A549 (cell line): Measurements from ENCODE around the gene BCO2. TPM values are rescaled to one million over a fixed set of nuclear protein-coding genes. Genes with fewer than 3 reads are reported as not detected.

Experiments used
- ATAC-seq, 2 experiments: fragments of 200-7000 bp in 1 of 2; fragments of >200 bp in 1 of 2; cut with Nextera tagmentation in 1 of 2; cut with Tn5 transposase in 1 of 2; 3 replicates each; pipeline versions ENCODE4 v1.8.0 to v1.9.1; 2018 to 2020; ENCODE audit warnings: mild to moderate bottlenecking in 1 of 2, moderate library complexity in 1 of 2
- CTCF ChIA-PET: fragments of 300-600 bp; sonication (Branson Sonifier 250); formaldehyde crosslinking; extraction: SDS; loops from one replicate; lab custom pipeline; 2021; ENCODE audit warnings: antibody characterized with exemption, inconsistent platforms; lab: Yijun Ruan, JAX
- POLR2A ChIA-PET: fragments of 350-600 bp; formaldehyde crosslinking; extraction: SDS; loops from one replicate; lab custom pipeline; 2021; ENCODE audit warnings: antibody characterized with exemption, inconsistent platforms; lab: Yijun Ruan, JAX
- DNase-seq, 2 experiments: peaks; one replicate each; pipeline versions ENCODE4 v3.0.0 to v3.0.0-alpha.2; 2011 to 2016; ENCODE audit warnings: low read depth in 1 of 2, low spot score in 1 of 2
- FAIRE-seq: peaks from 2 replicates; lab custom pipeline; 2011; peaks lifted over from hg19 to GRCh38; lab: Jason Lieb, UNC
- H3K27ac ChIP-seq, 2 experiments: fragments of >200 bp; sonication (Bioruptor Twin); formaldehyde crosslinking; 3 replicates each; pipeline ENCODE4 v1.5.1; 2016 to 2017
- H3K4me1 ChIP-seq: fragments of >200 bp; sonication (Bioruptor Twin); formaldehyde crosslinking; 3 replicates; pipeline ENCODE4 v1.6.1; 2016
- H3K4me2 ChIP-seq: fragments of >200 bp; sonication (Bioruptor Twin); formaldehyde crosslinking; 3 replicates; pipeline ENCODE4 v1.6.1; 2016
- H3K4me3 ChIP-seq: fragments of >200 bp; sonication (Bioruptor Twin); formaldehyde crosslinking; 3 replicates; pipeline ENCODE4 v1.5.1; 2016
- H3K9me3 ChIP-seq: fragments of >200 bp; sonication (Bioruptor Twin); formaldehyde crosslinking; 3 replicates; pipeline ENCODE4 v1.6.1; 2016
- CBX2 ChIP-seq: fragments of 200-600 bp; sonication (generic); IDR thresholded peaks from 2 replicates; pipeline ENCODE4 v1.6.1; 2016; ENCODE audit warnings: low read depth, mild to moderate bottlenecking, borderline replicate concordance
- CHD2 ChIP-seq: fragments of 150-350 bp; IDR thresholded peaks from 2 replicates; pipeline ENCODE4 v1.6.1; 2014; ENCODE audit warnings: low read length; ENCODE audit not compliant: partially characterized antibody
- EHMT2 ChIP-seq: fragments of 200-600 bp; sonication (generic); IDR thresholded peaks from 2 replicates; pipeline ENCODE4 v1.6.1; 2016; ENCODE audit warnings: antibody characterized with exemption, low read depth, mild to moderate bottlenecking, moderate library complexity
- EP300 ChIP-seq, 2 experiments: fragments of >200 bp; sonication (Bioruptor Twin); formaldehyde crosslinking; IDR thresholded peaks; 2 replicates in 1 of 2; 3 replicates in 1 of 2; pipeline ENCODE4 v1.6.1; 2016 to 2017
- FOXS1 ChIP-seq: fragments of 250-450 bp; sonication (Bioruptor Pico); IDR thresholded peaks from 2 replicates; pipeline ENCODE4 v1.5.0; 2020; ENCODE audit warnings: mild to moderate bottlenecking, moderate library complexity
- GATA3 ChIP-seq: IDR thresholded peaks from 2 replicates; pipeline ENCODE4 v1.6.1; 2012; ENCODE audit warnings: borderline replicate concordance
- HOXA7 ChIP-seq: fragments of 250-450 bp; sonication (Bioruptor Pico); IDR thresholded peaks from 2 replicates; pipeline ENCODE4 v1.5.0; 2020; ENCODE audit warnings: mild to moderate bottlenecking, moderate library complexity
- HOXB13 ChIP-seq: fragments of 250-450 bp; sonication (Bioruptor Pico); IDR thresholded peaks from 2 replicates; pipeline ENCODE4 v1.5.0; 2020; ENCODE audit warnings: low read depth, mild to moderate bottlenecking, moderate library complexity
- JUNB ChIP-seq: fragments of >200 bp; sonication (Bioruptor Twin); formaldehyde crosslinking; IDR thresholded peaks from 2 replicates; pipeline ENCODE4 v1.6.1; 2016
- KDM5A ChIP-seq: fragments of 200-600 bp; sonication (generic); IDR thresholded peaks from 2 replicates; pipeline ENCODE4 v1.6.1; 2016; ENCODE audit warnings: antibody characterized with exemption, mild to moderate bottlenecking
- MAFK ChIP-seq: fragments of 450-650 bp; IDR thresholded peaks from 2 replicates; pipeline ENCODE4 v1.6.1; 2014; ENCODE audit not compliant: partially characterized antibody
- MAZ ChIP-seq: fragments of 150-350 bp; IDR thresholded peaks from 2 replicates; pipeline ENCODE4 v1.6.1; 2014; ENCODE audit warnings: antibody characterized with exemption, low read depth, low read length, borderline replicate concordance
- NR3C1 ChIP-seq: fragments of >200 bp; sonication (Bioruptor Twin); formaldehyde crosslinking; IDR thresholded peaks from 3 replicates; pipeline ENCODE4 v1.6.1; 2017
- RFX5 ChIP-seq: fragments of 450-650 bp; IDR thresholded peaks from 2 replicates; pipeline ENCODE4 v1.7.1; 2014; ENCODE audit warnings: antibody characterized with exemption, mild to moderate bottlenecking, moderate library complexity
- RNF2 ChIP-seq: fragments of 200-600 bp; sonication (generic); IDR thresholded peaks from 2 replicates; pipeline ENCODE4 v1.6.1; 2016; ENCODE audit warnings: low read depth, mild to moderate bottlenecking, antibody characterized with exemption, moderate library complexity, borderline replicate concordance
- TP53 ChIP-seq: fragments of 250-450 bp; sonication (Bioruptor Pico); IDR thresholded peaks from 2 replicates; pipeline ENCODE4 v1.5.0; 2021; ENCODE audit warnings: mild to moderate bottlenecking, moderate library complexity
- WGBS: methylation state at CpG from one replicate; pipeline ENCODE4 v1.1.6; 2017; ENCODE audit errors: missing lambda C conversion rate; 5-methylcytosine and 5-hydroxymethylcytosine counted together
- polyA plus RNA-seq, 4 experiments: library from polyadenylated mRNA; depleted of rRNA in 3 of 4; stranded (reverse); fragments of >200 nt; fragmentation: RNase III in 1 of 4; extraction: RNeasy Plus Mini Kit Qiagen cat#74134 plus additional on column Dnase treatment in 1 of 4; gene quantifications; 2 replicates in 3 of 4; 3 replicates in 1 of 4; pipeline ENCODE4 v1.2.3, GENCODE V29; 2011 to 2017
- TF ChIP-seq, protein P1 (sequence below): fragments of 150-350 bp; IDR thresholded peaks from 2 replicates; pipeline ENCODE4 v1.6.1; 2014; ENCODE audit warnings: low read depth, mild to moderate bottlenecking, low read length
- TF ChIP-seq, protein P2 (sequence below): fragments of >200 bp; sonication (Bioruptor Twin); formaldehyde crosslinking; IDR thresholded peaks from 3 replicates; pipeline ENCODE4 v1.6.1; 2016
- TF ChIP-seq, protein P3 (sequence below): fragments of 250-450 bp; sonication (Bioruptor Pico); IDR thresholded peaks from 2 replicates; pipeline ENCODE4 v1.5.0; 2020; ENCODE audit warnings: low read depth, mild to moderate bottlenecking, moderate library complexity

Gene BCO2
- polyA plus RNA-seq, 2 of the 4 experiments (the other 2 are of a cell fraction), result 1.3 to 1.9 TPM

DNA sequence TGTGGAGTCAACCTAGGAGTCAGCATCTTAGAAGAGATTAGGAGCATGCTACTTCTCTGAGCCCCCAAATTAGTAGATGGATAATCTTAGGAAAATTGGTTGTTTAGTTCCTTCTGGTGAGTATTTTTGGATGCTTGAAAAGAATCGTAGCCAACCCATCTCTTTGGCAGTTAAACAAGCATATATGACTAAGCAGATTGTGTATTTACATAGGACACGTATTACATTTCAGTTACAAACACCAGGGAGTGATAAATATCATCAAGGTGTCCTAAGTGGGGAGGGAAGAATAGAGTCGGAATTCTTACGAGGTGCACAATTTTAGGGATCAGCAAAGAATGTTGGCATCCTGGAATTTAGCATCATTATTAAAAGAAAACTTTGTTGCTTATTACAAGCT lies 71.9 kb downstream of the BCO2 start:
- POLR2A ChIA-PET, result interaction anchor here (0.7 kb wide), 1 partner anchor 191 kb away, joined by 3 read pairs; no protein-coding TSS in a partner anchor
- DNase-seq, result no peak

DNA sequence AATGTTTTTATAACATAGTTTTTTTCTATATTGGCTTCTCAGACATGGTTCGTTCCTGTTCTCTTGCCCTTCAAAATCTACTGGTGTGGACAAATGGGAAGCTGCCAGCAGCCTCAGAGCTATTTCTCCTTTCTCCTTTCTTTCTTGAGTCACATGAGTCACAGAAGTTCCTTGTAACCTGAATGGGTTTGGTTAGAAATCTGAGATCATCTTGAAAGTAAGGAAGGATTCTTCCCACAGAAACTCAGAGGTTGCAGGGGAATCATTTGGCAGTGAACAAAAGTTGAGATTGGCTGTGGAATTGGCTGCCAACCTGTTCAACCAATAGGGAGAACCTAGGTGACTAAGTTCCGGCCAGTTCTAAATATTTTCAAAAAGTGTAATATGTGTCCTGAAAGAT lies 72.9 kb downstream of the BCO2 start:
- ChIA-PET CTCF (interaction anchor here (1.1 to 1.8 kb wide), 3 partner anchors 16 to 32 kb away, joined by 3 to 4 read pairs (median 3); no protein-coding TSS in a partner anchor), POLR2A (no interaction called here)
- no peak overlapping the region for H3K27ac ChIP-seq
- peaks cover 7% of the 10 kb centered on the region; the same call in 2 of the 3 replicates for H3K9me3 ChIP-seq
- DNase-seq, result no peak
- no peak overlapping the region for H3K4me2 ChIP-seq
- peaks cover 7% of the 10 kb centered on the region; the same call in 2 of the 3 replicates for H3K4me1 ChIP-seq
- no peak for TF ChIP-seq JUNB
- TF ChIP-seq FOXS1 (CRISPR knock-in tag), result no peak
- TF ChIP-seq GATA3, result no peak
- no peak for TF ChIP-seq CHD2
- no peak for TF ChIP-seq TP53 (CRISPR knock-in tag)
- TF ChIP-seq RFX5, result no peak
- TF ChIP-seq NR3C1, result no peak
- TF ChIP-seq HOXB13, result no peak
- TF ChIP-seq, protein P1, sequence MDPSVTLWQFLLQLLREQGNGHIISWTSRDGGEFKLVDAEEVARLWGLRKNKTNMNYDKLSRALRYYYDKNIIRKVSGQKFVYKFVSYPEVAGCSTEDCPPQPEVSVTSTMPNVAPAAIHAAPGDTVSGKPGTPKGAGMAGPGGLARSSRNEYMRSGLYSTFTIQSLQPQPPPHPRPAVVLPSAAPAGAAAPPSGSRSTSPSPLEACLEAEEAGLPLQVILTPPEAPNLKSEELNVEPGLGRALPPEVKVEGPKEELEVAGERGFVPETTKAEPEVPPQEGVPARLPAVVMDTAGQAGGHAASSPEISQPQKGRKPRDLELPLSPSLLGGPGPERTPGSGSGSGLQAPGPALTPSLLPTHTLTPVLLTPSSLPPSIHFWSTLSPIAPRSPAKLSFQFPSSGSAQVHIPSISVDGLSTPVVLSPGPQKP, result no peak
- TF ChIP-seq CBX2, result no peak
- TF ChIP-seq, protein P2, sequence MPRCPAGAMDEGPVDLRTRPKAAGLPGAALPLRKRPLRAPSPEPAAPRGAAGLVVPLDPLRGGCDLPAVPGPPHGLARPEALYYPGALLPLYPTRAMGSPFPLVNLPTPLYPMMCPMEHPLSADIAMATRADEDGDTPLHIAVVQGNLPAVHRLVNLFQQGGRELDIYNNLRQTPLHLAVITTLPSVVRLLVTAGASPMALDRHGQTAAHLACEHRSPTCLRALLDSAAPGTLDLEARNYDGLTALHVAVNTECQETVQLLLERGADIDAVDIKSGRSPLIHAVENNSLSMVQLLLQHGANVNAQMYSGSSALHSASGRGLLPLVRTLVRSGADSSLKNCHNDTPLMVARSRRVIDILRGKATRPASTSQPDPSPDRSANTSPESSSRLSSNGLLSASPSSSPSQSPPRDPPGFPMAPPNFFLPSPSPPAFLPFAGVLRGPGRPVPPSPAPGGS, result no peak
- TF ChIP-seq, protein P3, sequence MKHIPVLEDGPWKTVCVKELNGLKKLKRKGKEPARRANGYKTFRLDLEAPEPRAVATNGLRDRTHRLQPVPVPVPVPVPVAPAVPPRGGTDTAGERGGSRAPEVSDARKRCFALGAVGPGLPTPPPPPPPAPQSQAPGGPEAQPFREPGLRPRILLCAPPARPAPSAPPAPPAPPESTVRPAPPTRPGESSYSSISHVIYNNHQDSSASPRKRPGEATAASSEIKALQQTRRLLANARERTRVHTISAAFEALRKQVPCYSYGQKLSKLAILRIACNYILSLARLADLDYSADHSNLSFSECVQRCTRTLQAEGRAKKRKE, result no peak
- TF ChIP-seq RNF2, result no peak
- TF ChIP-seq EP300 (IDR thresholded peaks at IDR 0.05), result no peak
- no peak for TF ChIP-seq MAZ
- TF ChIP-seq HOXA7 (CRISPR knock-in tag), result no peak
- no peak for TF ChIP-seq KDM5A
- TF ChIP-seq, all 56 proteins: peak for 0
- no peak overlapping the region for H3K4me3 ChIP-seq
- no peak for ATAC-seq
- no peak for FAIRE-seq
- WGBS, result 92% methylated on average over 2 of the region's 2 CpGs

More for the DNA sequence above, 71.9 kb downstream of the BCO2 start:
- TF ChIP-seq, protein P2, result no peak
- peak; percentile 36 for TF ChIP-seq MAFK
- TF ChIP-seq EHMT2, result no peak
- Histone ChIP-seq H3K4me3 (no peak overlapping the region), H3K27ac (no peak overlapping the region), H3K4me2 (peak overlapping the region; percentile 34; the same call in 2 of the 3 replicates), H3K4me1 (peaks cover 7% of the 10 kb centered on the region; the same call in 2 of the 3 replicates), H3K9me3 (peaks cover 9% of the 10 kb centered on the region; the same call in 2 of the 3 replicates)
- 4% methylated on average over 4 of the region's 4 CpGs for WGBS
- FAIRE-seq, result no peak
- CTCF ChIA-PET, result interaction anchor here (0.6 kb wide), 1 partner anchor 32 kb away, joined by 4 read pairs; no protein-coding TSS in a partner anchor
- no peak; a peak in 1 of 6 replicates for ATAC-seq
